B cell (primary cell): ENCODE measurements around the gene CXCR6.

Source experiments
- EZH2 ChIP-seq: IDR thresholded peaks from 2 replicates; pipeline ENCODE4 v1.6.1; 2012; ENCODE audit warnings: borderline replicate concordance, low read depth, mild to moderate bottlenecking, moderate library complexity, low read length; ENCODE audit not compliant: insufficient read depth, poor library complexity, severe bottlenecking
- TF ChIP-seq, protein P1 (sequence below): fragments of 200-600 bp; IDR thresholded peaks from one replicate; pipeline ENCODE4 v1.8.0; 2022; ENCODE audit warnings: antibody characterized with exemption, mild to moderate bottlenecking

DNA sequence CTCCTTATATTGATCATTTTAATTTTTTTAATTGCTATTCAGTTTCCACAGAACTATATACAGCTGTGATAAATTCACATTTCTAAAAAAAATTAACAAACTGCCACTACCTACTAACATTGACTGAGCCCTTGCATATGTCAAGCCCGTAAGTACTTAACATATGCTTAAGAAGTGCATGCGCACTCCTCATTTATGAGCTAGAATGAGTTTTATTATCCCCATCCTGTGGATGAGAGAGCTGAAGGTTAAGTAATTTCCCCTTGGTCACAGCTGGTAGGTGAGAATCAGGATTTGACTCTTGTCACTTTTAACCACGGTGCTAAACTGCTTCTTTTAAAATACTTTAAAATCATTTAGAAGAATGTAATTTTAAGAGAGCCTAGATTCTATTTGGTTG lies 25.9 kb downstream of the CXCR6 start:
- TF ChIP-seq, protein P1, sequence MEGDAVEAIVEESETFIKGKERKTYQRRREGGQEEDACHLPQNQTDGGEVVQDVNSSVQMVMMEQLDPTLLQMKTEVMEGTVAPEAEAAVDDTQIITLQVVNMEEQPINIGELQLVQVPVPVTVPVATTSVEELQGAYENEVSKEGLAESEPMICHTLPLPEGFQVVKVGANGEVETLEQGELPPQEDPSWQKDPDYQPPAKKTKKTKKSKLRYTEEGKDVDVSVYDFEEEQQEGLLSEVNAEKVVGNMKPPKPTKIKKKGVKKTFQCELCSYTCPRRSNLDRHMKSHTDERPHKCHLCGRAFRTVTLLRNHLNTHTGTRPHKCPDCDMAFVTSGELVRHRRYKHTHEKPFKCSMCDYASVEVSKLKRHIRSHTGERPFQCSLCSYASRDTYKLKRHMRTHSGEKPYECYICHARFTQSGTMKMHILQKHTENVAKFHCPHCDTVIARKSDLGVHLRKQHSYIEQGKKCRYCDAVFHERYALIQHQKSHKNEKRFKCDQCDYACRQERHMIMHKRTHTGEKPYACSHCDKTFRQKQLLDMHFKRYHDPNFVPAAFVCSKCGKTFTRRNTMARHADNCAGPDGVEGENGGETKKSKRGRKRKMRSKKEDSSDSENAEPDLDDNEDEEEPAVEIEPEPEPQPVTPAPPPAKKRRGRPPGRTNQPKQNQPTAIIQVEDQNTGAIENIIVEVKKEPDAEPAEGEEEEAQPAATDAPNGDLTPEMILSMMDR = no peak
- TF ChIP-seq EZH2 = no peak
